GM18861 (cell line): ENCODE data around the gene LASP1.
"Not testable (repeated sequence)": the region's sequence is repeated elsewhere in the genome, so short reads cannot be mapped to it uniquely, and the experiment has no call there.

Experiments
- ATAC-seq: cut with Tn5 transposase; IDR thresholded peaks from one replicate; pipeline ENCODE4 v1.9.1; 2021; ENCODE audit not compliant: unreplicated experiment

LASP1 gene

GRCh38 chr17:38925263-38925995 is 55.6 kb downstream of the LASP1 start, which contains the start of gene LASP1NB:
Gene LASP1NB, plus strand, starts transcription at chr17:38925614.
- ATAC-seq, result no peak

GRCh38 chr17:38926293-38927070 is 56.6 kb downstream of the LASP1 start:
- no peak for ATAC-seq

GRCh38 chr17:38930782-38931181 is 60.9 kb downstream of the LASP1 start:
- not testable (repeated sequence) for ATAC-seq

GRCh38 chr17:38933962-38934361 is 64.1 kb downstream of the LASP1 start:
- not testable (repeated sequence) for ATAC-seq

GRCh38 chr17:38939987-38940386 is 70.1 kb downstream of the LASP1 start:
- ATAC-seq, result no peak

- no peak for ATAC-seq
These were observed 70.5 kb downstream of the LASP1 start for GRCh38 chr17:38940404-38940803.

GRCh38 chr17:38942696-38943334 is 73.0 kb downstream of the LASP1 start:
- no peak for ATAC-seq

GRCh38 chr17:38943607-38944006 is 73.7 kb downstream of the LASP1 start:
- ATAC-seq, result no peak

GRCh38 chr17:38947189-38947588 is 77.3 kb downstream of the LASP1 start:
- no peak for ATAC-seq

GRCh38 chr17:38953800-38954199 is 83.9 kb downstream of the LASP1 start:
- not testable (repeated sequence) for ATAC-seq

- ATAC-seq, result no peak
These were observed 88.5 kb downstream of the LASP1 start for GRCh38 chr17:38958326-38958725.

- no peak for ATAC-seq
These were observed 88.9 kb downstream of the LASP1 start for GRCh38 chr17:38958756-38959155.

- ATAC-seq, result no peak
These were observed 89.7 kb downstream of the LASP1 start for GRCh38 chr17:38959508-38959907.

- ATAC-seq, result no peak
These were observed 90.5 kb downstream of the LASP1 start for GRCh38 chr17:38960402-38960801.

- no peak for ATAC-seq
These were observed 91.6 kb downstream of the LASP1 start for GRCh38 chr17:38961413-38961812.

GRCh38 chr17:38967290-38967738 is 97.5 kb downstream of the LASP1 start, which contains the start of gene FBXO47:
Gene FBXO47, minus strand, starts transcription at chr17:38967403. Its CDS starts 4,378 bp downstream, at chr17:38963025.
- no peak for ATAC-seq

- no peak for ATAC-seq
These were observed 99.4 kb downstream of the LASP1 start for GRCh38 chr17:38969281-38969680.

GRCh38 chr17:38970128-38970527 is 100.3 kb downstream of the LASP1 start:
- ATAC-seq, result no peak

GRCh38 chr17:38970804-38971203 is 100.9 kb downstream of the LASP1 start:
- ATAC-seq, result no peak
